CD4-positive, alpha-beta T cell (primary cell): Measurements from ENCODE around the gene STK24. TPM values are rescaled to one million over a fixed set of nuclear protein-coding genes. Genes with fewer than 3 reads are reported as not detected.
A peak's percentile ranks its signal among the peaks of the same experiment; 100 is the strongest.

Source experiments
- ATAC-seq: fragments of 200-7000 bp; cut with Tn5 transposase; one replicate; pipeline ENCODE4 v1.10.0; 2022; ENCODE audit warnings: mild to moderate bottlenecking; ENCODE audit not compliant: poor library complexity
- CTCF ChIA-PET: fragments of 350-600 bp; sonication (Branson Sonifier 250); formaldehyde crosslinking; loops from one replicate; lab custom pipeline; 2021; ENCODE audit warnings: antibody characterized with exemption, inconsistent platforms; lab: Charles Lee
- POLR2A ChIA-PET: fragments of 350-600 bp; sonication (Branson Sonifier 250); formaldehyde crosslinking; loops from one replicate; lab custom pipeline; 2021; ENCODE audit warnings: antibody characterized with exemption, inconsistent platforms; lab: Charles Lee
- DNase-seq, 14 experiments: peaks; one replicate each; pipeline ENCODE4 v3.0.0-alpha.2; 2013 to 2020; ENCODE audit warnings: mixed read lengths in 2 of 14
- H3K27ac ChIP-seq, 2 donors: one replicate each; pipeline versions ENCODE4 v1.5.1 to v1.7.0; 2013; ENCODE audit warnings: low read length in 2 of 2, low read depth in 1 of 2, mild to moderate bottlenecking in 1 of 2
- H3K27me3 ChIP-seq, 2 experiments: 1 replicate in 1 of 2; 2 replicates in 1 of 2; pipeline versions ENCODE4 v1.6.1 to v1.7.0; 2013; ENCODE audit warnings: low read length in 2 of 2, control low read depth in 1 of 2, mild to moderate bottlenecking in 1 of 2, moderate library complexity in 1 of 2; ENCODE audit not compliant: insufficient read depth in 2 of 2, control insufficient read depth in 1 of 2
- H3K36me3 ChIP-seq: one replicate; pipeline ENCODE4 v1.6.1; 2013; ENCODE audit warnings: low read length, control low read depth; ENCODE audit not compliant: insufficient read depth
- H3K4me1 ChIP-seq: one replicate; pipeline ENCODE4 v1.6.1; 2013; ENCODE audit warnings: low read length, control low read depth; ENCODE audit not compliant: insufficient read depth
- H3K4me3 ChIP-seq: one replicate; pipeline ENCODE4 v1.5.1; 2013; ENCODE audit warnings: mild to moderate bottlenecking, low read length, moderate library complexity
- H3K9me3 ChIP-seq, 2 experiments: 1 replicate in 1 of 2; 2 replicates in 1 of 2; pipeline versions ENCODE4 v1.6.1 to v1.7.0; 2013; ENCODE audit warnings: low read length in 2 of 2, mild to moderate bottlenecking in 2 of 2, control low read depth in 1 of 2, moderate library complexity in 1 of 2; ENCODE audit not compliant: control insufficient read depth in 1 of 2, insufficient read depth in 1 of 2
- H3K27ac Mint-ChIP-seq: one replicate; pipeline ENCODE4 v1.8.0; 2020; ENCODE audit warnings: mixed read lengths
- H3K27me3 Mint-ChIP-seq: one replicate; pipeline ENCODE4 v1.8.0; 2021; ENCODE audit warnings: mixed read lengths
- H3K36me3 Mint-ChIP-seq: one replicate; pipeline ENCODE4 v1.8.0; 2021; ENCODE audit warnings: low read depth, mixed read lengths
- H3K4me1 Mint-ChIP-seq: one replicate; pipeline ENCODE4 v1.8.0; 2021; ENCODE audit warnings: low read depth, mixed read lengths
- H3K4me3 Mint-ChIP-seq: one replicate; pipeline ENCODE4 v1.8.0; 2020; ENCODE audit warnings: mild to moderate bottlenecking, mixed read lengths
- H3K9me3 Mint-ChIP-seq: one replicate; pipeline ENCODE4 v1.8.0; 2020; ENCODE audit warnings: mixed read lengths
- CTCF ChIP-seq: fragments of 200-600 bp; IDR thresholded peaks from one replicate; pipeline ENCODE4 v1.8.0; 2022; ENCODE audit warnings: antibody characterized with exemption, mild to moderate bottlenecking
- intact Hi-C, 2 experiments: fragments of 100-400 bp; cut with DNase I in 1 of 2; cut with micrococcal nuclease in 1 of 2; formaldehyde crosslinking; loops; one replicate each; pipeline versions ENCODE4 v1.15.1 to v1.9.0; 2023 to 2025; cut with DNase I, micrococcal nuclease
- total RNA-seq, 174 experiments: library from RNA in 2 of 174; stranded (reverse) in 2 of 174; gene quantifications; one replicate each; pipeline ENCODE4 v1.2.3 and lab custom pipeline; 2021 to 2026

STK24 gene
- total RNA-seq, 2 experiments from 2014 or later, result 82.3 to 85.2 TPM

- intact Hi-C loops, result no loop called here
- peaks cover 86% of the 10 kb centered on the region for H3K36me3 Mint-ChIP-seq
- CTCF ChIA-PET, result interaction anchor here (1.0 kb wide), 2 partner anchors 25 to 70 kb away, joined by 3 read pairs; no protein-coding TSS in a partner anchor
- H3K4me3 ChIP-seq, result no peak overlapping the region
- TF ChIP-seq CTCF, result no peak
- H3K27ac ChIP-seq, result no peak overlapping the region
- H3K4me3 Mint-ChIP-seq, result no peak overlapping the region
- H3K27me3 Mint-ChIP-seq, result no peaks in the 10 kb centered on the region
- no peaks in the 10 kb centered on the region for H3K27me3 ChIP-seq
- H3K9me3 ChIP-seq, result peaks cover 0 to 4% of the 10 kb centered on the region in 2 experiments
- peak overlapping the region; percentile 85 for H3K27ac Mint-ChIP-seq
- peaks cover 41% of the 10 kb centered on the region for H3K4me1 Mint-ChIP-seq
- no peaks in the 10 kb centered on the region for H3K9me3 Mint-ChIP-seq
- peaks cover 27% of the 10 kb centered on the region for H3K4me1 ChIP-seq
- H3K36me3 ChIP-seq, result peaks cover 89% of the 10 kb centered on the region
- POLR2A ChIA-PET, result no interaction called here
- no peak for ATAC-seq
- DNase-seq, result no peak
Observed at GRCh38 chr13:98470920-98471319, 106.0 kb downstream of the STK24 start.

- DNase-seq (no peak), ATAC-seq (no peak)
- H3K4me1 Mint-ChIP-seq, result peaks cover 36% of the 10 kb centered on the region
- no peak for TF ChIP-seq CTCF
- ChIA-PET POLR2A (no interaction called here), CTCF (interaction anchor here (0.9 to 3.1 kb wide), 2 partner anchors 47 to 184 kb away, joined by 3 to 15 read pairs; no protein-coding TSS in a partner anchor)
- peaks cover 87% of the 10 kb centered on the region for H3K36me3 Mint-ChIP-seq
- no peak overlapping the region for H3K4me3 Mint-ChIP-seq
- Histone ChIP-seq H3K4me3 (no peak overlapping the region), H3K4me1 (peaks cover 12% of the 10 kb centered on the region), H3K36me3 (peaks cover 86% of the 10 kb centered on the region), H3K9me3 (peaks cover 0 to 4% of the 10 kb centered on the region in 2 experiments), H3K27ac (no peak overlapping the region), H3K27me3 (no peaks in the 10 kb centered on the region)
- no peaks in the 10 kb centered on the region for H3K27me3 Mint-ChIP-seq
- no peaks in the 10 kb centered on the region for H3K9me3 Mint-ChIP-seq
- no peak overlapping the region for H3K27ac Mint-ChIP-seq
- intact Hi-C loops, result no loop called here
Observed at GRCh38 chr13:98468929-98469328, 108.0 kb downstream of the STK24 start.

- Mint-ChIP-seq H3K9me3 (no peaks in the 10 kb centered on the region), H3K4me3 (no peak overlapping the region), H3K4me1 (peaks cover 42% of the 10 kb centered on the region), H3K27me3 (no peaks in the 10 kb centered on the region), H3K36me3 (peaks cover 88% of the 10 kb centered on the region), H3K27ac (no peak overlapping the region)
- Histone ChIP-seq H3K27me3 (no peaks in the 10 kb centered on the region), H3K27ac (no peak overlapping the region), H3K4me3 (no peak overlapping the region), H3K36me3 (peaks cover 86% of the 10 kb centered on the region), H3K9me3 (peaks cover 0 to 2% of the 10 kb centered on the region in 2 experiments), H3K4me1 (peaks cover 7% of the 10 kb centered on the region)
- DNase-seq (no peak), ATAC-seq (no peak)
- intact Hi-C loops, result no loop called here
- POLR2A ChIA-PET, result no interaction called here
- TF ChIP-seq CTCF, result no peak
- CTCF ChIA-PET, result interaction anchor here (0.9 to 3.1 kb wide), 2 partner anchors 47 to 184 kb away, joined by 3 to 15 read pairs; no protein-coding TSS in a partner anchor
Observed at GRCh38 chr13:98468361-98468760, 108.5 kb downstream of the STK24 start.
